HepG2 (cell line): ENCODE measurements around the gene SLC51B. TPM values are rescaled to one million over a fixed set of nuclear protein-coding genes. Genes with fewer than 3 reads are reported as not detected.
"Not testable (repeated sequence)": the region's sequence is repeated elsewhere in the genome, so short reads cannot be mapped to it uniquely, and the experiment has no call there.

Experiments
- ATAC-seq: fragments of 200-7000 bp; cut with Tn5 transposase; 3 replicates; pipeline ENCODE4 v1.9.1; 2020; ENCODE audit warnings: mild to moderate bottlenecking, moderate library complexity
- BruUV-seq: library from RNA; stranded (reverse); fragments of 400-500 nt; replicated peaks from 2 replicates; lab custom pipeline; 2021; lab: Mats Ljungman, UMichigan
- CTCF ChIA-PET: fragments of 300-600 bp; formaldehyde crosslinking; extraction: SDS; loops from one replicate; lab custom pipeline; 2021; ENCODE audit warnings: low total read pairs, inconsistent platforms, low intra/inter-chr PET ratio; lab: Yijun Ruan, JAX
- POLR2A ChIA-PET: fragments of 350-600 bp; sonication (Branson Sonifier 250); formaldehyde crosslinking; loops from one replicate; lab custom pipeline; 2020; ENCODE audit warnings: antibody characterized with exemption, inconsistent platforms; lab: Yijun Ruan, JAX
- DNase-seq: peaks from one replicate; pipeline ENCODE4 v3.0.0-alpha.2; 2015; ENCODE audit warnings: low spot score
- FAIRE-seq: peaks from 3 replicates; lab custom pipeline; 2011; peaks lifted over from hg19 to GRCh38; lab: Jason Lieb, UNC
- H2AFZ ChIP-seq: one replicate; pipeline ENCODE4 v1.6.1; 2011; ENCODE audit warnings: low read length, inconsistent platforms
- H3K27ac ChIP-seq: fragments of 300-600 bp; 3 replicates; pipeline ENCODE4 v1.8.0; 2011; ENCODE audit warnings: mixed run types, mild to moderate bottlenecking, mixed read lengths, low read length, inconsistent platforms; ENCODE audit not compliant: insufficient read depth; ENCODE audit errors: extremely low read length
- H3K27me3 ChIP-seq, 2 experiments: fragments of 200-600 bp in 1 of 2; 2 replicates in 1 of 2; 3 replicates in 1 of 2; pipeline versions ENCODE4 v1.6.0 to v1.8.0; 2011; ENCODE audit warnings: low read length in 2 of 2, mild to moderate bottlenecking in 2 of 2, moderate library complexity in 2 of 2, inconsistent platforms in 1 of 2; ENCODE audit not compliant: insufficient read depth in 2 of 2, control insufficient read depth in 1 of 2
- H3K36me3 ChIP-seq, 2 experiments: fragments of 200-600 bp in 1 of 2; replicated peaks in 1 of 2; 2 replicates in 1 of 2; 3 replicates in 1 of 2; pipeline versions ENCODE4 v1.5.1 to v1.8.0; 2011; ENCODE audit warnings: low read length in 2 of 2, inconsistent platforms in 1 of 2; ENCODE audit not compliant: insufficient read depth in 2 of 2, control insufficient read depth in 1 of 2
- H3K4me1 ChIP-seq: 2 replicates; pipeline ENCODE4 v1.5.1; 2012; ENCODE audit warnings: low read length, inconsistent platforms; ENCODE audit not compliant: insufficient read depth
- H3K4me2 ChIP-seq: 2 replicates; pipeline ENCODE4 v1.6.0; 2011; ENCODE audit warnings: low read depth, low read length, inconsistent platforms
- H3K4me3 ChIP-seq, 3 experiments: fragments of 200-600 bp in 1 of 3; sonication (generic), shearing (Covaris generic) in 1 of 3; replicated peaks in 1 of 3; 2 replicates each; pipeline ENCODE4 v1.5.1; 2011 to 2016; ENCODE audit warnings: low read length in 3 of 3, inconsistent platforms in 2 of 3, low read depth in 2 of 3, mild to moderate bottlenecking in 2 of 3, control low read depth in 1 of 3, mixed read lengths in 1 of 3; ENCODE audit not compliant: insufficient read depth in 1 of 3
- H3K79me2 ChIP-seq: one replicate; pipeline ENCODE4 v1.6.1; 2011; ENCODE audit warnings: low read length, inconsistent platforms; ENCODE audit not compliant: insufficient read depth
- H3K9ac ChIP-seq: 2 replicates; pipeline ENCODE4 v1.6.0; 2011; ENCODE audit warnings: mild to moderate bottlenecking, low read depth, low read length, inconsistent platforms; ENCODE audit not compliant: insufficient read depth
- H3K9me3 ChIP-seq: 2 replicates; pipeline ENCODE4 v1.5.1; 2012; ENCODE audit warnings: mild to moderate bottlenecking, low read length
- H4K20me1 ChIP-seq: 2 replicates; pipeline ENCODE4 v1.6.0; 2011; ENCODE audit warnings: inconsistent platforms, mild to moderate bottlenecking, low read length, moderate library complexity; ENCODE audit not compliant: insufficient read depth
- ZNF768 ChIP-seq: sonication (generic); formaldehyde crosslinking; IDR thresholded peaks from 2 replicates; pipeline ENCODE4 v1.4.0; 2020; ENCODE audit warnings: missing genetic modification reagents
- ZNF816 ChIP-seq: sonication (generic); formaldehyde crosslinking; IDR thresholded peaks from 2 replicates; pipeline ENCODE4 v1.8.0; 2022; ENCODE audit warnings: missing genetic modification reagents, mild to moderate bottlenecking, borderline replicate concordance
- WGBS: methylation state at CpG from one replicate; pipeline ENCODE4 v1.1.6; 2017; ENCODE audit warnings: low lambda C conversion rate; 5-methylcytosine and 5-hydroxymethylcytosine counted together
- in situ Hi-C: cut with HindIII; loops from 2 replicates; pipeline ENCODE4 v1.10.0; 2017; ENCODE audit warnings: low pct_unique_long_range_greater_than_20kb; ENCODE audit not compliant: extremely low pct_ligation_motif_present
- intact Hi-C: fragments of 100-400 bp; cut with micrococcal nuclease; formaldehyde crosslinking; loops from one replicate; pipeline ENCODE4 v1.10.0; 2022; ENCODE audit not compliant: unreplicated experiment
- polyA plus RNA-seq, 8 experiments: library from polyadenylated mRNA; depleted of rRNA in 3 of 8; stranded (reverse) in 7 of 8; unstranded in 1 of 8; fragments of >200 nt; fragmentation: Illumina TruSeq in 4 of 8; extraction: Trizol in 4 of 8; gene quantifications; 2 replicates each; pipeline versions ENCODE4 v1.2.1 to v1.2.3, GENCODE V29; 2011 to 2016; ENCODE audit warnings: low read depth in 4 of 8, missing spikeins in 1 of 8, mixed read lengths in 1 of 8; ENCODE audit not compliant: insufficient read depth in 1 of 8
- total RNA-seq, 5 experiments: library from RNA; depleted of rRNA; stranded (reverse); fragments of >200 nt; fragmentation: Illumina TruSeq; extraction: Trizol; gene quantifications; 2 replicates each; pipeline ENCODE4 v1.2.3, GENCODE V29; 2016; ENCODE audit warnings: low read depth in 1 of 5

Gene SLC51B
- total and polyA plus RNA-seq, 2 of the 13 experiments (the other 11 are each of a cell fraction or from before 2014, with no cell fraction given) = 14.9 to 17.1 TPM

DNA sequence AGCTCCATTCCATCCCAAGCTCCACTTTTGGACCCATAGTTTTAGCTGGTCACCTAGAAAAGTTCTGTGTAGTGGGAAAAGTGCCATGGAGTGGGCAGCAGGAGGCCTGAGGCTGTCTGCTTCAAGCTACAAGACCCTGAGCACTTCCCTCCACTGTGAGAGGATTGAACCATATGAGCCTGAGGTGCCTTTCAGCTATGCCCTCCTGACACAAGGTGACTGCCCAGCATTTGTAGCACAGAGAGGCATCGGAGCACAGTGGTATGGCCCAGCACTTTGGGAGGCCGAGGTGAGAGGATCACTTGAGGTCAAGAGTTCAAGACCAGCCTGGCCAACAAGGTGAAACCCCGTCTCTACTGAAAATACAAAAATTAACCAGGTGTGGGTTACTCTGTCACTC lies 27.4 kb downstream of the SLC51B start:
- DNase-seq (no peak), FAIRE-seq (no peak), ATAC-seq (no peak)
- H3K27me3 ChIP-seq = peaks cover 1 to 4% of the 10 kb centered on the region in 2 experiments; a peak in 2 of 5 replicates
- H2AFZ ChIP-seq = no peak overlapping the region
- H3K9ac ChIP-seq = no peak overlapping the region
- no peaks in the 10 kb centered on the region for H3K9me3 ChIP-seq
- TF ChIP-seq ZNF768 (CRISPR knock-in tag) (peak; percentile 81; the same call in 1 of the 2 replicates), ZNF816 (CRISPR knock-in tag) (no peak)
- POLR2A ChIA-PET = no interaction called here
- H3K4me2 ChIP-seq = no peak overlapping the region
- whole genome bisulfite sequencing = 44% methylated on average over 3 of the region's 3 CpGs
- CTCF ChIA-PET = no interaction called here
- H3K36me3 ChIP-seq = no peaks in the 10 kb centered on the region
- no peak overlapping the region for H3K27ac ChIP-seq
- in situ Hi-C loops = no loop called here
- H3K4me3 ChIP-seq = no peak overlapping the region
- no peaks in the 10 kb centered on the region for H3K79me2 ChIP-seq
- intact Hi-C loops = no loop called here
- BruUV-seq = no TSS peak
- no peaks in the 10 kb centered on the region for H4K20me1 ChIP-seq
- H3K4me1 ChIP-seq = no peaks in the 10 kb centered on the region; the same call in 1 of the 2 replicates

DNA sequence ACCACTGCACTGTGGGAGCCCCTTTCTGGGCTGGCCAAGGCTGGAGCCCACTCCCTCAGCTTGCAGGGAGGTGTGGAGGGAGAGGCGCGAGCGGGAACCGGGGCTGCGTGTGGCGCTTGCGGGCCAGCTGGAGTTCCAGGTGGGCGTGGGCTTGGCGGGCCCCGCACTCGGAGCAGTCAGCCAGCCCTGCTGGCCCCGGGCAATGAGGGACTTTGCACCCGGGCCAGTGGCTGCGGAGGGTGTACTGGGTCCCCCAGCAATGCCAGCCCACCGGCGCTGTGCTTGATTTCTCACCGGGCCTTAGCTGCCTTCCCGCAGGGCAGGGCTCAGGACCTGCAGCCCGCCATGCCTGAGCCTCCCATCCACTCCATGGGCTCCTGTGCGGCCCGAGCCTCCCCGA lies 29.8 kb downstream of the SLC51B start:
- H3K36me3 ChIP-seq, DNase-seq, BruUV-seq, FAIRE-seq, H3K9me3 ChIP-seq, H2AFZ ChIP-seq, CTCF ChIA-PET, ATAC-seq, intact Hi-C loops, H3K4me2 ChIP-seq, H4K20me1 ChIP-seq, H3K9ac ChIP-seq, H3K79me2 ChIP-seq, H3K4me3 ChIP-seq, H3K27me3 ChIP-seq, in situ Hi-C loops, H3K27ac ChIP-seq: not testable (repeated sequence)
- POLR2A ChIA-PET = interaction anchor here (1.3 kb wide), 1 partner anchor 14 kb away, joined by 3 read pairs; no protein-coding TSS in a partner anchor
- H3K4me1 ChIP-seq = peaks cover 12% of the 10 kb centered on the region
- no CpG with 5 or more reads among the region's 22 CpGs for WGBS
